CD4-positive, alpha-beta T cell treated with Interleukin-6 at 100 ng/mL for 8 hours (primary cell): ENCODE results near the gene DTX3.

ENCODE experiments used
- DNase-seq: peaks from one replicate; pipeline ENCODE4 v3.0.0-alpha.2; 2020; ENCODE audit warnings: mixed read lengths, low spot score

DTX3 gene

GRCh38 chr12:57620245-57620935 lies 15.8 kb downstream of the DTX3 start:
- no peak for DNase-seq

- DNase-seq: no peak
Measured at GRCh38 chr12:57620936-57621496, 16.4 kb downstream of the DTX3 start.

GRCh38 chr12:57621497-57622292 lies 17.1 kb downstream of the DTX3 start:
- DNase-seq: peak; percentile 47

GRCh38 chr12:57622293-57623245 lies 17.9 kb downstream of the DTX3 start:
- no peak for DNase-seq

- DNase-seq: no peak
Measured at GRCh38 chr12:57623385-57623784, 18.8 kb downstream of the DTX3 start.

- no peak for DNase-seq
Measured at GRCh38 chr12:57623811-57624390, 19.3 kb downstream of the DTX3 start.

- no peak for DNase-seq
Measured at GRCh38 chr12:57624441-57625220, 20.0 kb downstream of the DTX3 start.

GRCh38 chr12:57625261-57626032 lies 20.8 kb downstream of the DTX3 start:
- no peak for DNase-seq

GRCh38 chr12:57626111-57626920 lies 21.7 kb downstream of the DTX3 start:
- DNase-seq: no peak

GRCh38 chr12:57626921-57627445 lies 22.4 kb downstream of the DTX3 start:
- DNase-seq: no peak

GRCh38 chr12:57627501-57628279 lies 23.1 kb downstream of the DTX3 start:
- no peak for DNase-seq

- no peak for DNase-seq
Measured at GRCh38 chr12:57628280-57629191, 23.9 kb downstream of the DTX3 start.

GRCh38 chr12:57629897-57630471 lies 25.4 kb downstream of the DTX3 start:
- no peak for DNase-seq

GRCh38 chr12:57630891-57631433 lies 26.3 kb downstream of the DTX3 start:
- DNase-seq: no peak

- no peak for DNase-seq
Measured at GRCh38 chr12:57631566-57632072, 27.0 kb downstream of the DTX3 start.
